CD4-positive, CD25-positive, alpha-beta regulatory T cell (primary cell): ENCODE results near the gene GKN1. TPM values are rescaled to one million over a fixed set of nuclear protein-coding genes. Genes with fewer than 3 reads are reported as not detected.

Source experiments
- ATAC-seq, 2 donors: fragments of 150-1000 bp; cut with Tn5 transposase; one replicate each; pipeline ENCODE4 v1.10.0; 2021; ENCODE audit warnings: low read depth in 2 of 2, moderate number of reproducible peaks in 2 of 2, moderate library complexity in 1 of 2
- DNase-seq, 3 donors: peaks; one replicate each; pipeline versions ENCODE4 v3.0.0 to v3.0.0-alpha.2; 2012 to 2022; ENCODE audit warnings: mixed read lengths in 1 of 3
- H3K27ac ChIP-seq: one replicate; pipeline ENCODE4 v1.7.0; 2013; ENCODE audit warnings: mild to moderate bottlenecking, low read length; ENCODE audit not compliant: insufficient read depth, poor library complexity, severe bottlenecking
- H3K27me3 ChIP-seq: one replicate; pipeline ENCODE4 v1.7.0; 2013; ENCODE audit warnings: low read length; ENCODE audit not compliant: control insufficient read depth, insufficient read depth
- H3K36me3 ChIP-seq: one replicate; pipeline ENCODE4 v1.7.0; 2013; ENCODE audit warnings: mild to moderate bottlenecking, low read length, moderate library complexity; ENCODE audit not compliant: control insufficient read depth, insufficient read depth
- H3K4me1 ChIP-seq: 2 replicates; pipeline ENCODE4 v1.7.0; 2013; ENCODE audit warnings: mild to moderate bottlenecking, low read length; ENCODE audit not compliant: insufficient read depth, control insufficient read depth, poor library complexity, severe bottlenecking
- H3K4me3 ChIP-seq: one replicate; pipeline ENCODE4 v1.7.0; 2013; ENCODE audit warnings: low read depth, mild to moderate bottlenecking, low read length, moderate library complexity
- H3K9me3 ChIP-seq, 2 experiments: 1 replicate in 1 of 2; 2 replicates in 1 of 2; pipeline ENCODE4 v1.7.0; 2013; ENCODE audit warnings: low read length in 2 of 2, mild to moderate bottlenecking in 1 of 2, moderate library complexity in 1 of 2; ENCODE audit not compliant: control insufficient read depth in 2 of 2
- H3K27ac Mint-ChIP-seq, 3 donors: one replicate each; pipeline ENCODE4 v1.8.0; 2020 to 2022; ENCODE audit warnings: mild to moderate bottlenecking in 3 of 3, mixed read lengths in 3 of 3, moderate library complexity in 2 of 3
- H3K27me3 Mint-ChIP-seq: one replicate; pipeline ENCODE4 v1.8.0; 2022; ENCODE audit warnings: mild to moderate bottlenecking, mixed read lengths
- H3K36me3 Mint-ChIP-seq: one replicate; pipeline ENCODE4 v1.8.0; 2020; ENCODE audit warnings: mixed read lengths
- H3K4me1 Mint-ChIP-seq, 4 donors: one replicate each; pipeline ENCODE4 v1.8.0; 2020 to 2022; ENCODE audit warnings: mixed read lengths in 4 of 4, mild to moderate bottlenecking in 1 of 4
- H3K4me3 Mint-ChIP-seq, 4 donors: one replicate each; pipeline ENCODE4 v1.8.0; 2020 to 2022; ENCODE audit warnings: mild to moderate bottlenecking in 4 of 4, mixed read lengths in 4 of 4, moderate library complexity in 3 of 4
- H3K9me3 Mint-ChIP-seq, 7 donors: one replicate each; pipeline ENCODE4 v1.8.0; 2020 to 2022; ENCODE audit warnings: mixed read lengths in 7 of 7, mild to moderate bottlenecking in 3 of 7, moderate library complexity in 2 of 7
- polyA plus RNA-seq, 4 donors: library from polyadenylated mRNA; unstranded; fragments of 300-500 nt; fragmentation: Illumina TruSeq; gene quantifications; one replicate each; pipeline ENCODE4 v1.2.3, GENCODE V29; 2021
- total RNA-seq: library from RNA; stranded (reverse); gene quantifications from one replicate; pipeline ENCODE4 v1.2.3, GENCODE V29; 2022

Gene GKN1
- total and polyA plus RNA-seq, 5 donors from 2014 or later = not detected

GRCh38 chr2:69017835-69018234, 43.4 kb downstream of the GKN1 start:
- H3K4me3 ChIP-seq = no peak overlapping the region
- peaks cover 26% of the 10 kb centered on the region for H3K27me3 ChIP-seq
- H3K36me3 Mint-ChIP-seq = no peaks in the 10 kb centered on the region
- DNase-seq = no peak
- no peak overlapping the region for H3K27ac ChIP-seq
- no peak for ATAC-seq
- H3K4me1 Mint-ChIP-seq = peaks cover 0 to 15% (median 5%) of the 10 kb centered on the region in 4 donors
- H3K4me1 ChIP-seq = peaks cover 12% of the 10 kb centered on the region
- no peak overlapping the region for H3K4me3 Mint-ChIP-seq
- no peaks in the 10 kb centered on the region for H3K9me3 ChIP-seq
- H3K9me3 Mint-ChIP-seq = no peaks in the 10 kb centered on the region
- peaks cover 61% of the 10 kb centered on the region for H3K27me3 Mint-ChIP-seq
- H3K36me3 ChIP-seq = no peaks in the 10 kb centered on the region
- H3K27ac Mint-ChIP-seq = no peak overlapping the region

GRCh38 chr2:69018678-69019095, 44.3 kb downstream of the GKN1 start:
- H3K9me3 Mint-ChIP-seq = no peaks in the 10 kb centered on the region

GRCh38 chr2:69020496-69021426, 46.3 kb downstream of the GKN1 start:
- H3K27me3 ChIP-seq = peaks cover 28% of the 10 kb centered on the region
- ATAC-seq = no peak
- H3K4me1 ChIP-seq = no peaks in the 10 kb centered on the region
- no peaks in the 10 kb centered on the region for H3K4me1 Mint-ChIP-seq
- no peak overlapping the region for H3K27ac Mint-ChIP-seq
- H3K36me3 Mint-ChIP-seq = no peaks in the 10 kb centered on the region
- H3K36me3 ChIP-seq = no peaks in the 10 kb centered on the region
- DNase-seq = no peak
- H3K27me3 Mint-ChIP-seq = peaks cover 41% of the 10 kb centered on the region
- no peak overlapping the region for H3K4me3 Mint-ChIP-seq
- H3K27ac ChIP-seq = no peak overlapping the region
- no peaks in the 10 kb centered on the region for H3K9me3 ChIP-seq
- no peak overlapping the region for H3K4me3 ChIP-seq
- no peaks in the 10 kb centered on the region for H3K9me3 Mint-ChIP-seq

More at GRCh38 chr2:69018678-69019095, 44.3 kb downstream of the GKN1 start:
- Histone ChIP-seq H3K27ac (no peak overlapping the region), H3K4me1 (peaks cover 4% of the 10 kb centered on the region), H3K9me3 (no peaks in the 10 kb centered on the region), H3K36me3 (no peaks in the 10 kb centered on the region), H3K27me3 (peaks cover 29% of the 10 kb centered on the region), H3K4me3 (no peak overlapping the region)
- no peak for ATAC-seq
- H3K4me3 Mint-ChIP-seq = no peak overlapping the region
- peaks cover 55% of the 10 kb centered on the region for H3K27me3 Mint-ChIP-seq
- no peak overlapping the region for H3K27ac Mint-ChIP-seq
- peaks cover 0 to 7% (median 4%) of the 10 kb centered on the region in 4 donors for H3K4me1 Mint-ChIP-seq
- DNase-seq = no peak
- no peaks in the 10 kb centered on the region for H3K36me3 Mint-ChIP-seq

GRCh38 chr2:69021727-69022126, 47.3 kb downstream of the GKN1 start:
- Histone ChIP-seq H3K36me3 (no peaks in the 10 kb centered on the region), H3K27ac (no peak overlapping the region), H3K4me3 (no peak overlapping the region), H3K27me3 (peaks cover 31% of the 10 kb centered on the region), H3K9me3 (no peaks in the 10 kb centered on the region), H3K4me1 (no peaks in the 10 kb centered on the region)
- ATAC-seq = no peak
- no peaks in the 10 kb centered on the region for H3K36me3 Mint-ChIP-seq
- H3K9me3 Mint-ChIP-seq = no peaks in the 10 kb centered on the region
- H3K27ac Mint-ChIP-seq = no peak overlapping the region
- no peak for DNase-seq
- H3K4me1 Mint-ChIP-seq = no peaks in the 10 kb centered on the region
- H3K4me3 Mint-ChIP-seq = no peak overlapping the region
- H3K27me3 Mint-ChIP-seq = peaks cover 39% of the 10 kb centered on the region

- H3K27ac Mint-ChIP-seq = no peak overlapping the region
- H3K4me1 Mint-ChIP-seq = no peaks in the 10 kb centered on the region
- no peak overlapping the region for H3K4me3 ChIP-seq
- no peak overlapping the region for H3K27ac ChIP-seq
- H3K4me3 Mint-ChIP-seq = no peak overlapping the region
- H3K27me3 Mint-ChIP-seq = peaks cover 35% of the 10 kb centered on the region
- H3K9me3 ChIP-seq = no peaks in the 10 kb centered on the region
- H3K9me3 Mint-ChIP-seq = no peaks in the 10 kb centered on the region
- no peaks in the 10 kb centered on the region for H3K4me1 ChIP-seq
- peaks cover 26% of the 10 kb centered on the region for H3K27me3 ChIP-seq
- no peaks in the 10 kb centered on the region for H3K36me3 Mint-ChIP-seq
- ATAC-seq (no peak), DNase-seq (no peak)
- no peaks in the 10 kb centered on the region for H3K36me3 ChIP-seq
These were observed 48.1 kb downstream of the GKN1 start for GRCh38 chr2:69022548-69022947.

- no peaks in the 10 kb centered on the region for H3K4me1 ChIP-seq
- Mint-ChIP-seq H3K36me3 (no peaks in the 10 kb centered on the region), H3K4me1 (no peaks in the 10 kb centered on the region), H3K27me3 (peaks cover 29% of the 10 kb centered on the region), H3K4me3 (no peak overlapping the region), H3K27ac (no peak overlapping the region), H3K9me3 (peaks cover 0 to 1% (median 0%) of the 10 kb centered on the region in 7 donors)
- ATAC-seq = no peak
- H3K27ac ChIP-seq = no peak overlapping the region
- no peaks in the 10 kb centered on the region for H3K36me3 ChIP-seq
- H3K9me3 ChIP-seq = no peaks in the 10 kb centered on the region
- no peak for DNase-seq
- H3K4me3 ChIP-seq = no peak overlapping the region
- peaks cover 26% of the 10 kb centered on the region for H3K27me3 ChIP-seq
These were observed 48.8 kb downstream of the GKN1 start for GRCh38 chr2:69023236-69023635.

GRCh38 chr2:69026026-69026425, 51.6 kb downstream of the GKN1 start:
- Histone ChIP-seq H3K9me3 (no peaks in the 10 kb centered on the region), H3K27me3 (peaks cover 24% of the 10 kb centered on the region), H3K4me1 (no peaks in the 10 kb centered on the region), H3K4me3 (no peak overlapping the region), H3K27ac (no peak overlapping the region), H3K36me3 (no peaks in the 10 kb centered on the region)
- Mint-ChIP-seq H3K9me3 (peaks cover 0 to 1% (median 0%) of the 10 kb centered on the region in 7 donors), H3K4me1 (no peaks in the 10 kb centered on the region), H3K4me3 (no peak overlapping the region), H3K27ac (no peak overlapping the region), H3K27me3 (peaks cover 28% of the 10 kb centered on the region), H3K36me3 (no peaks in the 10 kb centered on the region)
- DNase-seq (peak in 1 of 3 donors; percentile 34), ATAC-seq (no peak)
